Embryonic facial prominence (tissue), 1 donor: Measurements from ENCODE around the gene DHRS11.

Experiments
- DNase-seq: peaks from one replicate; pipeline ENCODE4 v3.0.0-alpha.2; 2016; ENCODE audit errors: extremely low spot score

The DHRS11 gene, protein sequence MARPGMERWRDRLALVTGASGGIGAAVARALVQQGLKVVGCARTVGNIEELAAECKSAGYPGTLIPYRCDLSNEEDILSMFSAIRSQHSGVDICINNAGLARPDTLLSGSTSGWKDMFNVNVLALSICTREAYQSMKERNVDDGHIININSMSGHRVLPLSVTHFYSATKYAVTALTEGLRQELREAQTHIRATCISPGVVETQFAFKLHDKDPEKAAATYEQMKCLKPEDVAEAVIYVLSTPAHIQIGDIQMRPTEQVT

DNA sequence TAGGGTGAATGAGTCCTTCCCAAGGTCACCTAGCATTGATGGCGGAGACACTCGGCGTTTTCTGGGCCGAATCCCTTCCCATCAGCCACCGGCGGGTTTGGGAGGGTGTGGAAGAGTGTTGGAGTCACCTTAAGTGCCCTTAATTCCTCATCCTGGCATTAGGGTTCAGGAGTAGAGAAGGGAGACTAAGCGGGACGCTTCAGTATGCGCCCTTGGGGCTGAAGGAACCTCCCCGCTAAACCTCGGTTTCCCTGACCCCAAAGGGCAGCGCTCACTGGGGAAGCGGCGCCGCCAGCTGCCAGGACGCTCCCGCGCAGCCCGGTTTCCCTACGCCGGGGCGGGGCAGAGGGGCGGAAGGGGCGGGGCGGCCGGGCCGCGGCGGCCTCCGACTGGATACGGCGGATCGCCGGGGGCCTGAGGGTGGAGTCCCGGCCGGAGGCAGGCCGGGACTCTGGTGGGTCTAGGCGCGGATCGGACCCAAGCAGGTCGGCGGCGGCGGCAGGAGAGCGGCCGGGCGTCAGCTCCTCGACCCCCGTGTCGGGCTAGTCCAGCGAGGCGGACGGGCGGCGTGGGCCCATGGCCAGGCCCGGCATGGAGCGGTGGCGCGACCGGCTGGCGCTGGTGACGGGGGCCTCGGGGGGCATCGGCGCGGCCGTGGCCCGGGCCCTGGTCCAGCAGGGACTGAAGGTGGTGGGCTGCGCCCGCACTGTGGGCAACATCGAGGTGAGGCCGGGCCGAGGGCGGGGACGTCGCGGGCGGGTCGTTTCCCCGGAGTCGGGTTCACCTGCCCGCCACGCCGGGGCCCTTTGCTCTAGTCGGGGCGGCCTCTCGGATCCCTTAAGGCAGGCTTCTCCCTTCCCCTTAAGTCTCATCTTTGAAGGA, at the start of gene DHRS11:
TSS of gene DHRS11 (plus strand) at position 446 of the 882 bp plus-strand sequence. CDS start at position 577, 131 bp downstream.
- DNase-seq: no peak

- DNase-seq: no peak
These were observed 48.9 kb upstream of the DHRS11 start for GRCh38 chr17:36542755-36543154.

DNA sequence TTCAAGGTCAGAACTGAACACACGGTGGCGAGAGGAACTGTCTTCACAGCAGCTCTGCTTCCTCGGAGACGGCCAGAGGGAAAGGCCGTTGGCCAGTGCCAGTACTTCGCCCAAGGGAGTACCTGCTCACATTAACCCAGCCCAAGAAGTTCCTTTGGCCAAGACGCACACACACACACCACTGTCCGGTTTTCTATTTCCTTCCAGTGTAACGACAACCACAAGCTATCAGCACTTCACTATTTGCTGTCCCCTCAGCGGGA, 47.7 kb upstream of the DHRS11 start:
- no peak for DNase-seq

- DNase-seq: peak; percentile 88
These were observed 47.2 kb upstream of the DHRS11 start, which contains the start of gene GGNBP2 for GRCh38 chr17:36544307-36545076. Gene GGNBP2, plus strand, starts transcription at chr17:36544919. Its CDS starts 806 bp downstream, at chr17:36545725.

DNA sequence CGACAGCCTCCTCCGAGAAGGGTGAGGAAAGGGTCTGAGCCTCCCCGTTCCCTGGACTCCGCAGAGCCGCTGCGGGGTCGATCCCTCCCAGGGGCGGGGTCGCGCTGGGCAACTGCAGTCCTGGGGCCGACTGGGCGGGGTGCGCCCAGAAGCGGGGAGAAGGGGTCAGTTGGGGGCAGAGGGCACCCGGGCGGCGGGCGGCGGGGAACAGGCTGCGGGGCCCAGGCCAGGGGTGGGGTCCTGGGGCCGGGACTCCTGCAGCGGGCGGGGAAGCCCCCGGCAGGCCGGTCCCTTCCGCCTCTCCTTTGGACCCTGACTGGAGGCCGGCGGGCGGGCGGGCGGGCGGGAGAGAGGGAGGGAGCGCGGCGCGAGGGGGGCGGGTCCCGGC, 46.6 kb upstream of the DHRS11 start:
- no peak for DNase-seq

- peak; percentile 94 for DNase-seq
These were observed 45.9 kb upstream of the DHRS11 start for GRCh38 chr17:36545465-36546417.

GRCh38 chr17:36546418-36547093, 45.1 kb upstream of the DHRS11 start:
- no peak for DNase-seq

DNA sequence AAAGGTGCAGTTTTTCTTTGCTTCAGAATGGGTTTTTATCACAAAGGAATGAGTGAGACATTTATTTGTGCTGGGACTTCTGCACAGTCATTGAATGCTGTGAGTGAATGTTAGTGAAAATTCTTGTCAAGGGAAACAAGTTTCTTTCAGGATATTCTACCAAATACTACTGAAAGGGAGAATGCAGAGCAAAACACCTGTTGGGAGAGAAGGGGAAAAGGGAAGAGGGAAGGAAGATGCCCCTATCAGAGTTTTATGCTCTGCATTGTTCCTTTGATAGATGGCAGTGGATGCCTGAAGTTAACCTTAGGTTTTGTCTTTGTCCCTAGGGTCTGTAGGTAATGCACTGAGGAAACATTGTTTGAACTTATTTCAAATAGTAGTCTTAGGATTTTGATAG, 43.9 kb upstream of the DHRS11 start:
- no peak for DNase-seq

DNA sequence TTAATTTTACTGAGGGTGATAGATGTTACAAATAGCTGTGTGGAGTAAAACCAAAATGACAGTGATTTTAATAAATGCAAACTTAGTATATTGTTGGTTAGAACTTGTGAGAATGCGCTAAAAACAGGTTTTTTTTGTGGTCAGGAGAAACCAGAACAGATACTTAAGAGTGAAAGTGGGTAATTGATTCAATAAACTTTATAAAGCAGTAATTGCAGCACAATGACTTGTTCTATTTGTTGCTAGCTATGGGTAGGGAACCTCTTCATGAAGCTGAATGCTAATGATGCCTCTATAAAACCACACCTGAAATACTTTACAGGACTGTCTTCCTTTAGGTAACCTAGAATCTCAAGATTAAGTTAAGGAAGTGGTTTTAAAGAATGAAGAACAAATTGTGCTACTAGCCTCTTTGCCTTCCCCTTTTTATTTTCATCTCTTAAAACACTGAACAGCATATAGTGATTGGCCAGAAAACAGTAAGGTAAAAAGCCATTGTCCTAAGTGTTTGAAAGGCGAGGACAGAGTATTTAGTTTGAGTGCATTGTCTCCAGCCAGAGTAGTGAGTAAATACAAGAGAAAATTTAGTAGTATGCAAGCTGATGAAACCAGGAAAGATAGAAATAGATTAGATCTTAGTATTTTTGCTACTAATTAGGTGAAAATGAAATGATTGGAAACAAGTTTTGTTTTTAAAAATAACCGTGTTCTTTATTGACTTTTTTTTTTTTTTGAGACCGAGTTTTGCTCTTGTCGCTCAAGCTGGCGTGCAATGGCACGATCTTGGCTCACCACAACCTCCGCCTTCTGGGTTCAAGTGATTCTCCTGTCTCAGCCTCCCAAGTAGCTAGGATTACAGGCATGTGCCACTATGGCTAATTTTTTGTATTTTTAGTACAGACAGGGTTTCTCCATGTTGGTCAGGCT, 40.9 kb upstream of the DHRS11 start:
- DNase-seq: no peak

- DNase-seq: no peak
These were observed 38.2 kb upstream of the DHRS11 start for GRCh38 chr17:36553459-36553858.

DNA sequence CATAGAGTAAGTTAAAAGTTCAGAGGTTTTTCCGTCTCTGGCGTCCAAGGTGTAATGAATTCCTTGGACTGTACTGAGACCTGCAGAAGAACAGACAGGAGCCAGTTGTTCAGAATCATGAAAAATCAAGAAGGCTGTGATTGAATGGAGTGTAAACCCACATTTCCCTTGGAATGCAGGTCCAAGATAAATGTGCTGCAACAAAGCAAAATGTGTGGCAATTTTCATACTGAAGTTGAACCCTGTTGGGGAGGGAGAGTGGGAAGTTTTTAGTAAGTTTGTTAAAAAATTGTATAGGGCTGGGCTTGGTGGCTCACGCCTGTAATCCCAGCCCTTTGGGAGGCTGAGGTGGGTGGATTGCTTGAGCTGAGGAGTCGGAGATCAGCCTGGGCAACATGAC, 25.6 kb upstream of the DHRS11 start:
- no peak for DNase-seq

DNA sequence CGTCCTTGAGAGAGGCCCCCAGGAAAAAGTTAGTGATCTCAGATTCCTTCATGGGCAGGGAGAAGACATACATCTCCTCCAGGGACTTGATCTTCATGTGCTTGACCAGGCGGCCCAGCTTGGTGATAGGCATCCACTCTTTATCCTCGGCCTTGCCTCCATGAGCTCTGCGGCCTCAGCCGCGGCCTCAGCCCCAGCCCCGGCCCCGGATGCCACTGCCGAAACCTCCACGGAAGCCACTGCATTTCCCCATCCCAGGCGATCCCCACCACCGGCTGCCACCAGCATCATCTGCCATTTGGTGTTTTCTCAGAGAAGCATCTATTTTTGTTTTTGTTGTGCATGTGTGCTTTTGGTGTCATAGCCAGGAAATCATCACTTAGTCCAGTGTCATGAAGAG, 16.7 kb upstream of the DHRS11 start:
- DNase-seq: no peak

- no peak for DNase-seq
These were observed 14.9 kb upstream of the DHRS11 start for GRCh38 chr17:36576793-36577192.

- no peak for DNase-seq
These were observed 13.0 kb upstream of the DHRS11 start for GRCh38 chr17:36578671-36579070.

GRCh38 chr17:36583787-36584186, 7.9 kb upstream of the DHRS11 start:
- DNase-seq: no peak

GRCh38 chr17:36586138-36586537, 5.5 kb upstream of the DHRS11 start:
- no peak for DNase-seq

- DNase-seq: no peak
These were observed 1.6 kb upstream of the DHRS11 start for GRCh38 chr17:36590082-36590481.

- no peak for DNase-seq
These were observed 637 bp downstream of the DHRS11 start for GRCh38 chr17:36592316-36592715.

GRCh38 chr17:36592716-36593321, 1.1 kb downstream of the DHRS11 start:
- DNase-seq: no peak
